GM19023 (cell line): ENCODE results near the gene KLHL29.

ENCODE experiments used
- ATAC-seq: cut with Tn5 transposase; IDR thresholded peaks from one replicate; pipeline ENCODE4 v1.9.1; 2021; ENCODE audit warnings: mild to moderate bottlenecking, moderate library complexity; ENCODE audit not compliant: unreplicated experiment

Gene KLHL29

GRCh38 chr2:23544589-23545295 lies 159.8 kb downstream of the KLHL29 start:
- no peak for ATAC-seq

DNA sequence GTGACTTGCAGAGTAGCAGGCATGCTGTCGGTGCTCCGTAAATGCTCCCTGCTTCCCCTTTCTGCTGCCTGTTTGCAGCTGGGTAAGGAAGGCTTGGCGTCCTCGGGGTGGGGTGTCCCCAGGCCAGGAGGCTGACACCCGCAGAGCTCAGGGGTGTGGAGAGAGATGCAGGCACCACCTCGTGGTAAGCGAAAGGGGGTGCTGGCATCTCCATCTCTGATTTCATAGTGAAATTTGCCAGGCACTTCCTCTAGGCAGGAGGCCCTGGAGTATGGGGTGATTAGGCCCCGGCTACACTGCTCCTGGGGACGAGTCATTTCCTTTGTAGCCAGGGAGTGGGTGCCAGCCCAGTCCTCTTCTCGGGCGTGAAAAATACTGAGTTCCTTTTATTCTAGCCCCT lies 160.4 kb downstream of the KLHL29 start:
- no peak for ATAC-seq

DNA sequence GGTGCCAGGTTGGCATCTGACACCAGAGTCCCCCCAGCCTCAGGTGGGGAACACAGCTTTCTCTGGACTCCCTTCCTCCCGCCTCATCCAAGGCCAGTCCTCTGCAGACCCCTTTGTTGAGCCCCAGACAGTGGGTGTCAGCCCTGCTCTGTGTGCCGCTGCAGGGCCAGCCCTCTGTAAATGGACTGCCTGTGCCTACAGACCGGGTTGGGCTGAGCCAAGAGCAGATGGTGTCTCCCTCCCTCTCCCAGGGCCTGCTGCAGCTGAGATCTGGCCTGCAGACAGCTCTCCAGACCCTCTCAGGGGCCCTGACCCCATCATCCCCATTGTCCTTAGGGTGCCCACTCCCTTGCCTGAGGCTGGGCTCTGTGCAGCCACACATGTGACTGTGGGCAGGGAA lies 160.8 kb downstream of the KLHL29 start:
- ATAC-seq: no peak

- ATAC-seq: no peak
These were observed 161.9 kb downstream of the KLHL29 start for GRCh38 chr2:23546913-23547312.

DNA sequence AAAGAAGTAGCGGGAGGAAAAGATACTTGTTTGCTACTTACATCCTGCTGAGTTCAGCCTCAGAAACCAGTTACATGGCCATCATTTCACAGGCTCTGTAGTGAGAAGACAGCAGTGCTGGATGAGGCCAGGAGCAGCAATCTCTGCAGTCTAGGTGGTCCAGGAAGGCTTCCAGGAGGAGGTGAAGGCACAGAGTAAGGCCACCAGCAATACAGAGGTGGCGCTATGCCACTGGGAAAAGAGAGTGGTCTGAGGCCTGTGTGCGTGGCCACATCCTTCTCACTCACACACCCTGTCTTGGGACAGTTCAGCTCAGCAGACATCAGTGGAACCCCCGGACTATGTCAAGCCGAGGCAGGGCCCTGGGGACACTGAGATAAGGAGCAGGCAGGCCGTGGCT lies 162.7 kb downstream of the KLHL29 start:
- ATAC-seq: no peak

DNA sequence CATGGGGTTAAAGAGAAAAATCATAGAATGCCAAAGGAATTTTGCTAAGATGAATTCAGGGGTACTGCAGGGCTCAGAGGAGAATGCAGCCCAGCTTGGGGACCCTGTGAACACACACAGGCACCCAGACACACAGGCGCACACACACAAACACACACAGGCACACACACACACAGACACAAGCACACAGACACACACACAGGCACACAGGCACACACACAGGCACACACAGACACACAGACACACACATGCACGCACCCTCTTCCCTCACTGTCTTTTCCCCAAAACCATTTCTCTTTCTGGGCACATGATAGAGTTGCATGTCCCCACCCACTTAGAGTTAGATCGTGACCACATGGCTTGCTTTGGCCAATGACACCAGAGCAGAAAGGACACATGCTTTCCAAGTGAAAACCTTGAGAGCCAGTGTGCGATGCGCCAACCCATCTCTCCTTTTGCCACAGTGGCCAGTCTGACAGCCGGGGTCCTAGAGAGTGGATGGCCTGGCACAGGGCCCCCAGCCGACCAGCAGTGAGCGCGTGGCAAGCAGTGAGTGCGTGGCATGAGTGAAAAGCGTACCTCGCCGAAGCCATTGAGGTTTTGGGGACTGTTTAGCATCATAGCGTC lies 163.3 kb downstream of the KLHL29 start:
- no peak for ATAC-seq

DNA sequence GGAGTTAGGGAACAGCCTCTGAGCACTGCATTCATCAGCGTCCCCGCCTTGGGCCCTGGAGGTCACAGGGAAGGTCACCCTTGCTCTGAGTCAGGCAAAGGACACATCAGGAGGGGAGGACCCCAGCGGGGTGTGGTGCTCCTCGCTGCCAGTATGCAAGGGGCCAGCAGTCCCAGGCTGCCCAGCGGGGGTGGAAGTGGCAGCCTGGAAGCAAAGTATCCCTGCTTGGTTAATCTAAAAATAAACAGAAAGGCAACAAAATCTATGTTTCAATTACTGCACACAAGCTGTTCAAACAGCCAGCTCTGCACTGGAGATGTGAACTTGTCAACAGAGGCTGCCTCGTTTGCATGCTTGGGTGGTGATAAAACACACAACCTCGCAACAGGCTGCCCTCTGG lies 164.1 kb downstream of the KLHL29 start:
- ATAC-seq: no peak

DNA sequence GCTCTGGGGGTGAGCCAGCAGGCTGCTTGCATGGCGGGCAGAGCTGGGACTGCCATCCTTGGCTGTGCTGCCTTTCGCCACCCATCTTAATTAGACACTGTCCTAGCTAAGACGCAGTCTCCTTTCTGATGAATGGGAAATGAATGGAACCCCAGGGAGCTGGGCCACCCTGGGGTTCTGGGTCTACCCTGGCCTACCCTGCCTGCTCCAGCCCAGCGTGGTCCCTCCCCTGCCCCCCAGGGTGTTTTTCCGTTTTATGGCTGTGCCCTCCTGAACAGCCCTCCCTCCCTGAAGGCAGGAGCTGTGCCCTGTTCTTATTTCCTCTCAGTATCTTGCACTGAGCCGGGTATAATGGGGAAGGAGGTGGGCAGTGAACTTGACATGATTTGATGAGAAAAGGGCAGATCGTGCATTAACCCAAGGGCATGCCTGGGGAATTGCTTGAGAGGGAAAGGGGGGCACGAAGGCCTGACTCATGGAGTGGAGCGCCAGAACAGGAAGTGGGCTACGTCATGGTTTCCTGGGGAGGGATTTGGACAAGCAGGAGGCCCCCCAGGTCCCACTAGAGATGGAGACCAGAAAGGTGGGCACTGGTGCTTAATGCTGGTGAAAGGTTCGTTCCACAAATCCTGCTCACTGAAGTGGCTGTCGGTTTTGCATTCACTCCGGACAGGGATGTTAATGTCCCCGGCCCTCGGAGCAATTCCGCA lies 165.0 kb downstream of the KLHL29 start:
- no peak for ATAC-seq

DNA sequence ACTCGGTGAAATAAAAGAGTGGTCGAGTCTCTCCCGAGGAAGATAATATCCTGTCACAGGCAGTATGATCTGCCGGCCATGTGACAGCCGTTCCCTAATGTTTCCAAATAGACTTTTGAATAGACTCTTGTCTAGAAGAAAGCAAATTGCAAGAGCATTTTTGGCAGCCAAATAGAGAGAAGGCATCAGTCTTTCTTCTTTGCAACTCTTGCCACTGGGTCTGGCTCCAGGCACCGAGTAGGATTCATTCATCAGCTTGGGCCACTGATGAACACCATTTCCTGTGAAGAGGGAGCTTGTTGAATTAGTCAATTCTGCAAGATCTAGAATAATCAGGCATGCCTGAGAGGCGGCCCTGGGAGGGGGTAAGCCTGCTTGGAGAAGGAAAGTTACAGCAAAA lies 165.6 kb downstream of the KLHL29 start:
- ATAC-seq: no peak

DNA sequence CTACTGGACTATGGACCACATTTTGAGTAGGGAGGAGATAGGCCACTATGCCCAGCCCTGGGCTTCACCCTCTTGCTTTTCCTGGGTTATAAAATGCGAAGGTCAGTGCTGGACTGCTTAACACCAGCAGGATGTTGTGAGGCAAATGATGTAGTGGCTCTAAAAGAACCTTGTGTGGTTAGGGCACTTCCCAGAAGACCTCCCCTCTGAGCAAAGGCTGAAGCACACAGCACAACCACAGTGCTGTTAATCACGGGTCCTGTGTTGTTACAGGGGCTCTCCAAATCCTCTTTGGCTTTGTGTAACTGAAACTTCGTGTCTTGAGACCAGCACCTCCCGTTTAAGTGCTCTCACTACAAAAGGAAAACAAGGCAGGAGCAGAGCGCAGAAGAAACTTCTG lies 166.9 kb downstream of the KLHL29 start:
- ATAC-seq: no peak

DNA sequence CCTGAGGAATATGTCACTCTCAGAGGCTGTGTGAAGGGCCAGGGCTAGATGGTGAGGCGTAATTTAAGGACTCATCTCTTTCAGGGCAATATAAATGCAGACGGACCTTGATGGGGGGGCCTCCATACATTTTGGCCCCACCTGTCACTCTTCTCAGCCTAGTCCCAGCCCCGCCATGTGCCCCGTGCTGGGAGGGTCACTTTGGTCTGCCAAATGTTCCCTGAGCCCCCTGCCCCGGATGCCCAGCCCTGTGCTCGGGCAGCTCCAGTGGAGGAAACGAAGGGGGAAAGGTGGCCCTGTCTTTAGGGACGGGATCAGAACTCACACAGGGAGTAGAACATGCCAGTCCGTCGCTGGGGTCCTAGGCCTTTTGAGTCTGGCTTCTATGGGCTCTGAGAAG lies 168.6 kb downstream of the KLHL29 start:
- no peak for ATAC-seq

DNA sequence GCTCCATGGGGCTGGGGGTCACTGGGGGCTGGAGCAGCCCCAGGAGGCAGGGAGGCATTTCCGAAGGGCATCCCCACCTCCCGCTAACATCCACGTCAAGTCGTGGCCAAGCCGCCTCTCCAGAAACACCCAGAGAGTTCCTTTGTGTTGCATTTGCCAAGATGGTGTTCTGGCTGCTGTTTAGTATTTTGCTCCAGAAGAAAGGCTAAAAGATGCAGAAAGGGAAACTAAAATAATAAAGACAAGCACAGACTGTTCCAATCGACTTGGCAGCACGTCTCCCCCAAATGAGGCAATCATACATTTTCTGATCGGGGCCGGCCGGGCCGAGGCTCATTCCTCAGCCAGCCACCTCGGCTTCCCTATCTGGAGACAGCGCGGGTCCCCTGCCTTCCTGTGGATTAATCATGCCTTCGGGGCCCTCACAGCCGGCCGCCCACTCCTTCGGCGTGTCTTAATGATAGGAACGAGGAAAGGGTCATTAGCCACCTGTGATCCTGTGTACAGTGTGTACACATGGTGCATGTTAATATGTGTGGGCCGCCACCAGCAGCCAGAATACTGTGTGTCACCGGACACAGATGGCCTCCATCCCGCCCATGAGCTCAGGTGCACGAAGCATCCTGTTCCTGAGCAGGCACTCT lies 169.2 kb downstream of the KLHL29 start:
- no peak for ATAC-seq

DNA sequence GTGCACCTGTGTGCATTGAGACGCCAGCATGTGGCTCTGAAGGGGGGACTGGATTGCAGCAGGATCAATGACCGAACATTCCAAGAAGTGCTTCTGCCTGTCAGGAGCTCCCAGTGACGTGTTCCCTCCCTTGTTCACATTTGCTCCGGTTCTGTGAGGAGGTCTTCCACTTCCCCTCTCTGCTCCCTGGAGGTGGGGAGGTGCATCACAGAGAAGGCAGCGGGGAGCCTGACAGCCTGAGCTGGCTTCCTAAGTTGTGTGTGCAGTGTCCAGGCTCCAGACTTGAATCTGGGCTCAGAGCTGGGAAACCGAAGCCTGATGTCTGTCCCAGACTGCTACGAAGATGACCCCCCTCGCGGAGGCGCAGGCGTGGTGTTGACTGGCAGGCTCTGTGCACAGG lies 171.0 kb downstream of the KLHL29 start:
- ATAC-seq: no peak

DNA sequence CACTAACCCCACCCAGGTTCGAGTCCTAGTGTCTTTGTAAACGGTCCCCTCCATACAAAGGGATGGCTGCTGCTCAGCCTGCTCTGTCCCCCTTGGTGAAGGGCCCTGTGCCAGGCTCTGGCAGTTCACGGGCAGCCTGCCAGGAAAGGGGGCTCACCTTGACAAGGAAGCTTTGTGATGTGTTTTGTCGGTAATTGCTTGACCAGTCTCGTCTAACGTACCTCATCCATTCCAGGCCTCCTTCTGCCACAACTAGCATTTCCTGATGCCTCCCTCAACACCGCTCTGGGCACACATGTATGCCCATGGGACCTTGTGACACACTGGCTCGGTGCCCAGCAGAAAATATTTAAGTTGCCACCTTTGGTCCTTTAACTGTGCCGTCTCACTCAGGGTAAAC lies 171.9 kb downstream of the KLHL29 start:
- ATAC-seq: no peak

DNA sequence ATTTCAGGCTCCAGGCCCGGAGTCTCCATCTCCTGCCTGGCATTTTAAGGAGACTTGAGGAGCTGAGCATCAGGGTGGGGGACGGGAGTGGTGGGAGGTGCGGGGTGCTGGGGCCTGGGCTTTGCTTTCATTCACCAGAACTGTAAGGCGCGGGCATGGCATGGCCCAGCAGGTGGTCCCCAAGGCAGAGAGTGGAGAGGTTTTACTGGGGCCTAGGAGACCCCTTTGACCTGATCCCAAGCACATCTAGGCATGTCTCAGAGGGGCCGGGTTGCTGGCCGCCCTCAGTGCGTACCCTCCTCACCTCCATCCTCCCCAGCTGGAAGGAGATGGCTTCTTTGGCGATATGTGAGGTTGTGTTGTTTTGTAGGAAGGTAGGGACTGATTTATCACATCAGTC lies 172.5 kb downstream of the KLHL29 start:
- ATAC-seq: no peak

DNA sequence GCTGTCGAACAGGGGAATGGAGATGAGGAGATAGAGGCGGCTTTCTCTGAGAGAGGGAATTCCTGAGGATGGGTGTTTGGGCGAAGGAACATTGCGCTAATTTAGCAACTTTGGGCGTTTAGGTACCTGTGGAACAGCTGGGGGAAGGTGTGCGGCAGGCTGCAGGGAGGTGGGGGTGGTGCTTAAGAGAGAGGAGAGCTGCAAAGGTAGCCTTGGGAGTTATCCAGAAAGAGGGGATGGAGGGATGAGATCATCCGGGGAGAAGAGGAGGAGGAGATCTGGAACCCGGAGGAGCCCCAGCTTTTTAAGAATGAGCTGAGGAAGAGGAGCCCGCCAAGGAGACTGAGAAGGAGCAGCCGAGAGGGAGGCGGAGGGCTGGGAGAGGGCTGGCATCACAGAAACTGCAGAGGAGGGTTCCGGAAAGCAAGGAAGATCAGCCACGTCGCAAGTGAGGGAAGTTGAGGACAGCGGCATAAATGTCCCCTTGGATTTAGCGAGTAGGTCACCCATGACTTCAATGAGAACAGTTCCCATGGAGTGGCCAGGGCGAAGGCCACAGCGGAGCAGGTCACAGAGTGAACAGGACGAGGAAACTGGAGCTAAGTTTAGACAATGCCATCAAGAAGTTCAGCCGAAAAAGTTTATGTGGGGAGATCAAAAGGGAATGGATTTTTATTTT lies 174.7 kb downstream of the KLHL29 start:
- ATAC-seq: no peak

- ATAC-seq: no peak
These were observed 176.1 kb downstream of the KLHL29 start for GRCh38 chr2:23561088-23561487.

DNA sequence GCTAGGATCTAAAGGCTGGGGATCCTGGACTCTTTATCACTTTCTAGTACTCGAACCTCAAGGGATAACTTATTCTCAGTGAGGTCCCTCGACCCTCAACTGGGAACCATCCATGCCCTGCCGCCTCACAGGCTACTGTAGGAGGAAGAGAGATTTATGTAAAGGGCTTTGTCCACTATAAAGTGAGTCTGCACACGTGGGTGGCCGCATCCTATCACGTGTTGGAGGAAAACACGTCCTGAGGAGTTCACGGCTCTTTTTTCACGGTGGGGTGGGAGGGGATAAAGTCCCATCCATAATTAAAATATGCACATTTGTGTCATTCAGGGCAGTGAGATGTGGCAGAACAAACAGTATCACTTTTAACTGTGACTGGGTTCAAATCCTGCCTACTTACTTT lies 176.6 kb downstream of the KLHL29 start:
- ATAC-seq: no peak

- ATAC-seq: no peak
These were observed 177.2 kb downstream of the KLHL29 start for GRCh38 chr2:23562143-23562542.

DNA sequence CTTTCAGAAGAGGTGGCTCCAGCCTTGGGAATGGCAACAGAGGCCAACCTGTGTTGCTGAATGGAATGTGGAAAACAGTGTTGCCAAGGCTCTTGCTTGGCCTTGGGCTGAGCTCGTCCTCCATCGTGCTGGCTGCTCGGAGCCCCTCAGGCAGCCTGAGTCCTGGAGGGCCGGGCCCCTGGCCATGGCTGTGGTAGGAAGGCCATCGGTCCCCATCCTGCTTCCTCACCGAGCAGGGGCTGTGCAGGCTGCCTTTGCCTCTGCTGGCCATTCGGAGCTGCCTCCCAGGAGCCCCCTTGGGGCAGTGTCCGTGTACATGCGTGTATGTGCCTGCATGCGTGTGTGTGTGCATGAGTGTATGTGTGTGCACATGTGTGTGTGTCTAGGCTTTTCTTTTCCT lies 178.2 kb downstream of the KLHL29 start:
- ATAC-seq: no peak
